Hepatocyte (in vitro differentiated cells): ENCODE measurements around the gene PIK3CG. TPM values are rescaled to one million over a fixed set of nuclear protein-coding genes. Genes with fewer than 3 reads are reported as not detected.
A peak's percentile ranks its signal among the peaks of the same experiment; 100 is the strongest.

ENCODE experiments used
- DNase-seq: peaks from one replicate; pipeline ENCODE4 v3.0.0-alpha.2; 2016; ENCODE audit warnings: low spot score
- H2AFZ ChIP-seq: fragments of 200-600 bp; sonication (generic); 2 replicates; pipeline ENCODE4 v1.6.0; 2016; ENCODE audit warnings: antibody characterized with exemption, mild to moderate bottlenecking
- H3K27ac ChIP-seq: fragments of 200-600 bp; sonication (generic); 2 replicates; pipeline ENCODE4 v1.5.1; 2016; ENCODE audit warnings: mild to moderate bottlenecking
- H3K27me3 ChIP-seq: fragments of 200-600 bp; sonication (generic); 2 replicates; pipeline ENCODE4 v1.6.1; 2016
- H3K36me3 ChIP-seq: fragments of 200-600 bp; sonication (generic); replicated peaks from 2 replicates; pipeline ENCODE4 v1.5.1; 2016; ENCODE audit warnings: low read depth; ENCODE audit not compliant: insufficient read depth
- H3K4me1 ChIP-seq: fragments of 200-600 bp; sonication (generic); 2 replicates; pipeline ENCODE4 v1.5.1; 2016; ENCODE audit warnings: mild to moderate bottlenecking, moderate library complexity; ENCODE audit not compliant: insufficient read depth
- H3K4me2 ChIP-seq: fragments of 200-600 bp; sonication (generic); 2 replicates; pipeline ENCODE4 v1.6.0; 2016
- H3K4me3 ChIP-seq: fragments of 200-600 bp; sonication (generic); 2 replicates; pipeline ENCODE4 v1.5.1; 2016; ENCODE audit warnings: mild to moderate bottlenecking
- H3K79me2 ChIP-seq: fragments of 200-600 bp; sonication (generic); 2 replicates; pipeline ENCODE4 v1.6.0; 2017; ENCODE audit warnings: mild to moderate bottlenecking
- H3K9me2 ChIP-seq: fragments of 200-600 bp; sonication (generic); replicated peaks from 2 replicates; pipeline ENCODE4 v1.6.0; 2017; ENCODE audit warnings: mild to moderate bottlenecking; ENCODE audit not compliant: insufficient read depth
- H3K9me3 ChIP-seq: fragments of 200-600 bp; sonication (generic); 2 replicates; pipeline ENCODE4 v1.5.1; 2016; ENCODE audit warnings: low read depth, mild to moderate bottlenecking
- H4K20me1 ChIP-seq: fragments of 200-600 bp; sonication (generic); 2 replicates; pipeline ENCODE4 v1.6.0; 2016; ENCODE audit warnings: mild to moderate bottlenecking; ENCODE audit not compliant: insufficient read depth, poor library complexity, severe bottlenecking
- EZH2 ChIP-seq: fragments of 200-600 bp; sonication (generic); IDR thresholded peaks from 2 replicates; pipeline ENCODE4 v1.6.1; 2016; ENCODE audit warnings: antibody characterized with exemption, mild to moderate bottlenecking, borderline replicate concordance
- EZH2phosphoT487 ChIP-seq: fragments of 200-600 bp; sonication (generic); IDR thresholded peaks from one replicate; pipeline ENCODE4 v1.6.1; 2018; ENCODE audit warnings: antibody characterized with exemption, mild to moderate bottlenecking, low read depth, moderate library complexity; ENCODE audit not compliant: unreplicated experiment, severe bottlenecking
- WGBS: methylation state at CpG from one replicate; pipeline ENCODE4 v1.1.6; 2016; ENCODE audit warnings: low lambda C conversion rate; ENCODE audit errors: missing lambda C conversion rate; 5-methylcytosine and 5-hydroxymethylcytosine counted together
- polyA plus RNA-seq: library from polyadenylated mRNA; unstranded; fragments of >200 nt; fragmentation: Nextera tagmentation; extraction: Ambion mirVana; gene quantifications from 2 replicates; pipeline ENCODE4 v1.2.1, GENCODE V29; 2016
- total RNA-seq: library from RNA; depleted of rRNA; stranded (reverse); fragments of >200 nt; gene quantifications from 2 replicates; pipeline ENCODE4 v1.2.3, GENCODE V29; 2014
- TF ChIP-seq, protein P1 (sequence below): fragments of 200-600 bp; sonication (generic); IDR thresholded peaks from 2 replicates; pipeline ENCODE4 v1.5.1; 2016; ENCODE audit warnings: antibody characterized with exemption, mild to moderate bottlenecking; ENCODE audit not compliant: poor library complexity

The PIK3CG gene
- total and polyA plus RNA-seq, 2 experiments from 2014 or later: 0.03 to 0.25 TPM

- H4K20me1 ChIP-seq: no peaks in the 10 kb centered on the region
- no peaks in the 10 kb centered on the region for H3K9me3 ChIP-seq
- H3K4me3 ChIP-seq: no peak overlapping the region
- 60% methylated on average over 2 of the region's 2 CpGs for WGBS
- H3K36me3 ChIP-seq: no peaks in the 10 kb centered on the region
- H3K79me2 ChIP-seq: no peaks in the 10 kb centered on the region
- no peak overlapping the region for H3K27ac ChIP-seq
- H3K9me2 ChIP-seq: no peaks in the 10 kb centered on the region
- peaks cover 6% of the 10 kb centered on the region for H3K27me3 ChIP-seq
- H3K4me2 ChIP-seq: no peak overlapping the region
- DNase-seq: no peak
- no peak overlapping the region for H2AFZ ChIP-seq
- TF ChIP-seq EZH2 (no peak), EZH2phosphoT487 (no peak)
- TF ChIP-seq, protein P1, sequence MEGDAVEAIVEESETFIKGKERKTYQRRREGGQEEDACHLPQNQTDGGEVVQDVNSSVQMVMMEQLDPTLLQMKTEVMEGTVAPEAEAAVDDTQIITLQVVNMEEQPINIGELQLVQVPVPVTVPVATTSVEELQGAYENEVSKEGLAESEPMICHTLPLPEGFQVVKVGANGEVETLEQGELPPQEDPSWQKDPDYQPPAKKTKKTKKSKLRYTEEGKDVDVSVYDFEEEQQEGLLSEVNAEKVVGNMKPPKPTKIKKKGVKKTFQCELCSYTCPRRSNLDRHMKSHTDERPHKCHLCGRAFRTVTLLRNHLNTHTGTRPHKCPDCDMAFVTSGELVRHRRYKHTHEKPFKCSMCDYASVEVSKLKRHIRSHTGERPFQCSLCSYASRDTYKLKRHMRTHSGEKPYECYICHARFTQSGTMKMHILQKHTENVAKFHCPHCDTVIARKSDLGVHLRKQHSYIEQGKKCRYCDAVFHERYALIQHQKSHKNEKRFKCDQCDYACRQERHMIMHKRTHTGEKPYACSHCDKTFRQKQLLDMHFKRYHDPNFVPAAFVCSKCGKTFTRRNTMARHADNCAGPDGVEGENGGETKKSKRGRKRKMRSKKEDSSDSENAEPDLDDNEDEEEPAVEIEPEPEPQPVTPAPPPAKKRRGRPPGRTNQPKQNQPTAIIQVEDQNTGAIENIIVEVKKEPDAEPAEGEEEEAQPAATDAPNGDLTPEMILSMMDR: no peak
- H3K4me1 ChIP-seq: no peaks in the 10 kb centered on the region
These were observed 18.5 kb downstream of the PIK3CG start for GRCh38 chr7:106883456-106884026.

DNA sequence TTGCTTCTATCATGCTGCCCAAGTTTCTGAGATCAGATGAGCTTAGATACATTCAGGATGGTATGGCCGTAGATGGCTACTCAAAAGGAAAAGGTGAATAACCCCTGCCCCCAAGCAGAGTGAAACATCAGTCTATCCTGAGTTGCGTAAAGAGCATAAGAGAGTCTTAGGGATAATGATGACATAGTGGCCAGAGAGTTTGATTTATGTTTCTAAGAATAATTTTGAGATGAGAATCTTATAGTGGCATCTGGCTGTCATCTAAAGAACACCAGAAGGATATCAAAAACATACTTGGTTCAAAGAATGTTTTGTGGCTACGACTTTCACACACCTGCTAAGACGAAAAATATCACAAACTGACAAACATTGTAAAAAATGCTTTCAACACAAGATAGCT, 20.6 kb downstream of the PIK3CG start:
- WGBS: 93% methylated on average over 4 of the region's 4 CpGs
- no peak for TF ChIP-seq EZH2
- TF ChIP-seq EZH2phosphoT487: no peak
- TF ChIP-seq, protein P1: no peak

GRCh38 chr7:106887421-106887820, 22.3 kb downstream of the PIK3CG start:
- Histone ChIP-seq H3K36me3 (no peaks in the 10 kb centered on the region), H4K20me1 (no peaks in the 10 kb centered on the region), H2AFZ (peak overlapping the region; percentile 36), H3K4me2 (no peak overlapping the region), H3K27ac (no peak overlapping the region), H3K27me3 (peaks cover 6% of the 10 kb centered on the region), H3K9me2 (no peaks in the 10 kb centered on the region), H3K9me3 (no peaks in the 10 kb centered on the region), H3K79me2 (no peaks in the 10 kb centered on the region), H3K4me1 (no peaks in the 10 kb centered on the region), H3K4me3 (no peak overlapping the region)
- WGBS: 67% methylated on average over 1 of the region's 1 CpG
- TF ChIP-seq, protein P1: no peak
- no peak for TF ChIP-seq EZH2
- no peak for TF ChIP-seq EZH2phosphoT487
- no peak for DNase-seq

More for the DNA sequence above, 20.6 kb downstream of the PIK3CG start:
- H3K9me3 ChIP-seq: no peaks in the 10 kb centered on the region
- DNase-seq: no peak
- H3K27ac ChIP-seq: no peak overlapping the region
- H3K4me2 ChIP-seq: no peak overlapping the region
- peaks cover 6% of the 10 kb centered on the region for H3K27me3 ChIP-seq
- no peak overlapping the region for H3K4me3 ChIP-seq
- H3K36me3 ChIP-seq: no peaks in the 10 kb centered on the region
- H3K4me1 ChIP-seq: no peaks in the 10 kb centered on the region
- no peak overlapping the region for H2AFZ ChIP-seq
- H4K20me1 ChIP-seq: no peaks in the 10 kb centered on the region
- H3K9me2 ChIP-seq: no peaks in the 10 kb centered on the region
- H3K79me2 ChIP-seq: no peaks in the 10 kb centered on the region

DNA sequence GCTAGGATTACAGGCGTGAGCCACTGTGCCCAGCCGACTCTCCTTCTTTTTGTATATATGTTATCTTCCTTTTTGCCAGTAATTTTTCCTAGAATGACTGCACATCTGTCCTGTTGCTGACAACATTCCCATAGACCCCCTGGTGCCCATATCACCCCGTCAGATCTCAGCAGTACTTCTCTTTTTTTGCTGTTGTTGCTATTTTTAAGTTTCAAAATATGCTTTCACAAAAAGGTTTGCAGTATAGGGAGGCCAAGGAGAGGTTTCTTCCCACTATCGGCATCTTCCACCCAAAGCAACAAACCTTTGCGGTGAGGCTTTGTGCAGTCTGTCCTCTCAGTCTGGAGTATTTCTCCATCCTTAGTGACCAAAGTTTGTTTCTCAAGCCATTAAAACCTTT, 23.1 kb downstream of the PIK3CG start:
- Histone ChIP-seq H2AFZ (no peak overlapping the region), H3K79me2 (no peaks in the 10 kb centered on the region), H3K27ac (no peak overlapping the region), H3K4me2 (no peak overlapping the region), H3K36me3 (no peaks in the 10 kb centered on the region), H4K20me1 (no peaks in the 10 kb centered on the region), H3K27me3 (peaks cover under 1% of the 10 kb centered on the region), H3K4me3 (no peak overlapping the region), H3K9me2 (no peaks in the 10 kb centered on the region), H3K9me3 (no peaks in the 10 kb centered on the region), H3K4me1 (no peaks in the 10 kb centered on the region)
- no peak for DNase-seq
- TF ChIP-seq EZH2 (no peak), EZH2phosphoT487 (no peak)
- TF ChIP-seq, protein P1: no peak
- WGBS: 94% methylated on average over 5 of the region's 5 CpGs
